GM18502 (cell line): Measurements from ENCODE around the gene SEC31A.

Source experiments
- ATAC-seq: cut with Tn5 transposase; IDR thresholded peaks from one replicate; pipeline ENCODE4 v1.9.1; 2021; ENCODE audit warnings: mild to moderate bottlenecking; ENCODE audit not compliant: unreplicated experiment, poor library complexity

SEC31A gene

DNA sequence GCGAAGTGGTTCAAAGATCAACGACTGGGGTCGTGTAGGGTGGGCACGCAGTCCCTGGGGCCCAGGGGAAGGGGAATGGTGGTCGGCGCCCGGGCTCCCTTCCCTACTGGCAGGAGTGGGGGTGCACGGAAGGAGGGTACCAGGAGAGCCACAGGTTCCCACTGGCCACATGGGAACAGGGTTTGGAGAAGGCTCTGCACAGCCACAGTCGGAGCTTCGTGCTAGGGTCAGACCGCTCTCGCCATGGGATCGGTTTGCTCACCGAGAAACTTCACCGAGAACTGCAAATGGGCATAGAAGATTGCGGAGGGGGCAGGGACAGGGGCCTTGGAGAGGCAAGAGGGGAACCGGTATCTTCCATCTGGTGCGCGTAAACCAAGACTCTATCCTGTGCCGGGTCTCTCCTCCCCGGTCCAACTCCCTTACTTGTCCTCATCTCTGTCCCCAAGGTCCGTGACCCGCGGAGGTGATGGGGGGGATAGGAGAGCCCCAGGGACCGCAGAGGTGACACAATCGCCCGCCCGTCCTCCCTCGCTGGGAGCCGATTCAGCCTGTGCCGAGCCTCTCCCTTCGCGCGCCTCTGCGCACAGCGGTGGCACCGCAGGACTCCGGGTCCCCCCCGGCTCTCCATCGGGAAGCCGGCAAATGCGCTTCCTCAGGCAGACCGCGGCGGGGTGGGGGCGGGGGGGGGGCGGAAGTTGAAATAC lies 93.4 kb downstream of the SEC31A start:
- ATAC-seq, result no peak

DNA sequence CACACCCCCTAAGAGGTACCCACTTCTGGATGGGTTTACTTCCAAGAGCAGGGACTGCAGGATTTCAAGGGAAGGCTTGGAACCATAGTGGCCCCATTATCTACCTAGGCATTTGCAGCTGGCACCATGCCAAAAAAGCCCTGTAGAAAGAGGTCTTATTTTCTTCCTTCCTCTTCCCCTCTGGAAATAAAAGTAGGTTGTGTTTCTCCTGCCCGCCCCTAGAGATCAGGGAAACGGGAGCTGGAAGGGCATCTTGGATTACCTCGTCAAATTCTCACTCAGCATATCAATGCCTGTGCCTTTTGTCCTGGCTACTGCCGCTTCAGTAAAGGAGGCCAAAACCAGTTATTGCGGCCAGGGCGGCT lies 93.9 kb downstream of the SEC31A start:
- ATAC-seq, result no peak

DNA sequence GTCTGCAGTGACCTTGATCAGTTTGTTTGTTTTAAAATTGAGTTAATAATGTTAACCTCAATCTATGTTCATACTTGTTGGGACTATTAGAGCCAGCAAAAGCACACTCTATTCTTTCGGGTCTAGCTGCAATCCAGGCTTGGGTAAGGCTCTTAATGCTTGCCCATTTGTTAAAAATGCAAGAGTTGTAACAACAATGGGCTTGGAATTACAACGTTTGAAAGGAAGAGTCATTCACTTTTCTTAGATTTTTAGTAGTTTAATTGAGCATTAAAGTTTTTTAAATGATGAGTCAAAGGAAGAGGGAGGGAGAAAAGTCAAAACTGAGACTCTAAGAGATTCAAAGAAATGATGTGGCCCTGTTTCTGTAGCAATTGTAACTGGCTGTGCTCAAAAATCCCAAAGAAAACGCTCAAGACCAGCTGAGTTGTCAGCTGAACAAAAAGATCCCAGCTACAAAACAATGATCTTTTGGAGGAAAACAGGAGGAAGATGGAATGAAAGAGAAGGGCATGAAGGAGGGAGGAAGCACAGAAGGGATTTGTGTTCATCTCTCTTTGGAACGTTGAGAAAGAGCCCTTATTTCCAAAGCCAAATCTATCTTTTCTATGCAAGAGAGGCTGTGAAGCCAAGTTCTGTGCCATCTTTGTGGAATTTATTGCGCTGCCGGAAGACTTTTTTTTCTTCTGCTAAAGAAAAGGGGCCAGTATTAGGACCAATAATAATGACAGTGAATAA lies 97.9 kb downstream of the SEC31A start:
- ATAC-seq, result no peak

DNA sequence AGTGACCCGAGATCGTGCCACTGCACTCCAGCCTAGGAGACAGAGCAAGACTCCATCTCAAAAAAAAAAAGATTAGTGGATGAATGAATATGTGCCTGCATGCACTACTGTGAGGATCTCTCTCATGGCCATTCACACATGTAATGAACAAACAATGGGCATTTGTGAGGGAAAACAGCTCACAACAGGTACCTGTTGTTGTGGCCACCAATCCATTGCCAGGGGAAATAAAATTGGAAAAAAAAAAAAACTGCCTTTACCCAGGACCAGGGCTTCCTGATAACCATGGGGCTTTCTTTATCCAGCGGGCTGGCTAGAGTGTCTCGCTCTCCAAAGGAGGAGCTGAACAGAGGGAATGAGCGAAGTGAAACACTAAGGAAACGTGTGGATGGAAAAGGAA lies 99.8 kb downstream of the SEC31A start:
- no peak for ATAC-seq

DNA sequence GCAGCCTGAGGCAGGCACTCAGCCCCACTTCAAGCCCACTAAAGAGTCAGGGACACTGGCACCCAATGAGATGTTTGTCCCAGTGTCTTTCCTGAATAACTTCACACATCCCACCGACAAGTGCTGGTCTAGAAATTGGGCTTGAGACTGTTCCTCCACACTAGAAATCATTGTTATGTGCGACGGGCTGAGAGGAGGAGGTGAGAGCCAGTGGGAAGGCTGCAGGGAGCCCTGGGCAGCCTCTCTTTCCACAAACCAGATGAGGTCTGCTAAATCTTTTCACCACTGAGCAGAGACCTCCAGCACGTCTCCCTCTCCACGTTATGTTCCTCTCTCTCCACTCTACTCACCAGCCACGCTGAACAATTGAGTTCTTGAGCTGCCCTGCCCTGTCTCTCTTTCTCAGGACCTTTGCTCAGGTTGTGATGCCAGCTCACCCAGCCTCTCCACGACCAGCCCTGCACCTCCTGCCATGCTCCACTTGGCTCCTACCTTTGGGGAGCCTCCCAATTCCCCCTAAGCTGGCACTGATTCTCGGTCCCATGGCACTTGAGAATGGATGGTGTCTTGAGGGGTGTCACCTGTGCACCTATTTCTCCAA lies 100.8 kb downstream of the SEC31A start:
- no peak for ATAC-seq

DNA sequence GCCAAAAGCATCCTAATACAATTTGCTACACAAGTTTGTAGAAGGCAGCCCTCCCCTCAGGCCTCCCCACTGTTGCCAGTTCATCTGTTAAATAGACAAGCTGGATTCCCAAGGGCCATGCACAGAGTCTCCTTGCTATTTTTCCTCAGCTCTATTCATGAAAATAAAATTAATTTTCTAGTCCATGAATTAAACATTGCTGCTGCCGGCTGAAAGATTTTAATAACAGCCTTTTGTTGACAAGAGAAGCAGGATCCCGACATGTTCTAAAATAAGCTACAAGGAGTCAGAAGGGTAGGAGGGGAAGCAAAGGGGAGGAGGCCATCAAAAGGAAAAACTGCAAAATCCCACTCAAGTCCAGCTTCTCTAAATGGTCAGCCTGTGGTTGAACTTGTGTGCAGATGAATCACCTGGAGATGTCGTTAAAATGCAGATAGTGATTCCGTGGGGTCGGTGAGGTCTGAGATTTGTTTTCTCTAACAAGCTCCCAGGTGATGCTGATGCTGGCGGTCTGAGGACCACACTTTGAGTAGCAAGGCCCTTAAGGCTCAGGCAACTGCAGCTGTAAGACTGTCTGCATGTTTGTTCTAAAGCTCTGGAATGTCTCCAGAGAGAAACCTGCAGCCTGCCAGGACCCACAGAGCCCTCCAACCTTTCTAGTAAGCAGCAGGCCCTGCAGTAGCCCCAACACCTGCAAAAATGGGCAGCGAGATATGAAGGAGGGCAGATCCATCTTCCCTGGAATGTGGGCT lies 101.8 kb downstream of the SEC31A start:
- ATAC-seq, result no peak

DNA sequence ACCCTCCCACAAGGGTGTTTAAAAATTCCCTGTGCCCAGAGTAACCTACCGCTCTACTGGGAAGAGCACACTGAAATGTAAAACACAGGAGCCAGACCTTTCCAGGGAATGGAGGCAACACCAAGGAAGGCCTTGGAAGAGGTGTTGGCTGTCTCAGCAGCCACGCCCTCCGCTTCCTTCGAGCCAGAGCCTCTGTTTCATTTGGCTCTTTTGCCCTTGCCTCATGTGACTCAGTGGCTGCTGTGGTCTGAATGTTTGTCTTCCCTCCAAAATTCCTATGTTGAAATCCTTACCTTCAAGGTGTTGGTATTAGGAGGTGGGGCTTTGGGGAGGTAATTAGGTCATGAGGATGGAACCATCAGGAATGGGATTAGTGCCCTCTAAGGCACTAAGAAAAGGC lies 103.6 kb downstream of the SEC31A start:
- ATAC-seq, result no peak

DNA sequence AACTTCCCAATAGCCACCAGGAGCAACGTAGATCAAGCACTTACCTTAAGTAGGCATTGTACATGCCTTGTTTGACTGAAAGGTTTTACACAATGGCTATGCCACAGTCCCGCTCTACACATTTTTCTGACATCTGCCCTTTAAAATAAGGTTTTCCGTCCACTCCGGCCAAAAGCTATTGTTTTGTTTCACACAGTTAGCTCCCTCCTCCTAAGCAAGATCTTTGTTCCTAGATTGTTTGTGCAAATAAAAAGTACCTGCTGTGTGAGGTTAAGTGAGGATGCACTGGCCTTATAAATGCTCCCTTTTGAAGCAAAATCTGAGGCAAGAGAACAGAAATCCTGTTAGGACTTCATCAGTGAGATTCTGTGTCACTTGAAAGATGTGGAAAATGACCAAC lies 104.1 kb downstream of the SEC31A start:
- ATAC-seq, result no peak

DNA sequence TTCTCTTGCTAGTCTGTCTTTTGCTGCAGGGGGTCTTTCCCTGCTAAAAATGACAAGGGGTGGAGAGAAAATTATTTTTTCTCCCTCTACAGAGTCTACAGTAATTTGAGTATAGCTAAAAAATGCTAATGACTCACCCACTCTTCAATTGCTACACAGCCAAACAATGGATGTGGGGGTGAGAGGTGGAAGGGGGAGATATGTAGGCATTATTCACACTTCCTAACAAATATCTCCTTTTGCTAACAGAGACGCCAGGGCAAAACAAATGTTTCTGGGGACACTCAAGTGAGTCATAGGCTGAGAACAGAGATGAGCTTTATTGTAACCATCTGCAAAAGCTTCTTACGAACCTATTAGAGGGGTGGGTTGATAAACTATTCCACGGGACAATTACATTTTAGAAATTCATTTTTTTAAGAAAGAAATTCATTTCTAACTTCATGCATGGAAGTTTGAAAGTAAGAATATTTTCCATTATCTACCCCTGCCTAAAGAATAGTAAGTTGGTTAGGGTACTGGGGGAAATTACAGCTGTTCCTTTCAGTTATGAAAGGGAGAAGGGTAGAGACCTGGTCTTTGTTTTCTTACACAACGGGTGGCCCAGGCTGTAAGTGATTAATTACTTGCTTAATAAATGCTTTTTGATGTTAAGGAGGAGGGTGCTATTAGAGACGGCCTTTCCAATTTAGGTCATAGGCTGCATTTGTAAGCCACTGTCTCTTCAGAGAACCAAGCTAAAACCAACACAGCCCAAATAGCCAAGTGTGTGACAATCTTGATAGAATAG lies 105.1 kb downstream of the SEC31A start:
- no peak for ATAC-seq

DNA sequence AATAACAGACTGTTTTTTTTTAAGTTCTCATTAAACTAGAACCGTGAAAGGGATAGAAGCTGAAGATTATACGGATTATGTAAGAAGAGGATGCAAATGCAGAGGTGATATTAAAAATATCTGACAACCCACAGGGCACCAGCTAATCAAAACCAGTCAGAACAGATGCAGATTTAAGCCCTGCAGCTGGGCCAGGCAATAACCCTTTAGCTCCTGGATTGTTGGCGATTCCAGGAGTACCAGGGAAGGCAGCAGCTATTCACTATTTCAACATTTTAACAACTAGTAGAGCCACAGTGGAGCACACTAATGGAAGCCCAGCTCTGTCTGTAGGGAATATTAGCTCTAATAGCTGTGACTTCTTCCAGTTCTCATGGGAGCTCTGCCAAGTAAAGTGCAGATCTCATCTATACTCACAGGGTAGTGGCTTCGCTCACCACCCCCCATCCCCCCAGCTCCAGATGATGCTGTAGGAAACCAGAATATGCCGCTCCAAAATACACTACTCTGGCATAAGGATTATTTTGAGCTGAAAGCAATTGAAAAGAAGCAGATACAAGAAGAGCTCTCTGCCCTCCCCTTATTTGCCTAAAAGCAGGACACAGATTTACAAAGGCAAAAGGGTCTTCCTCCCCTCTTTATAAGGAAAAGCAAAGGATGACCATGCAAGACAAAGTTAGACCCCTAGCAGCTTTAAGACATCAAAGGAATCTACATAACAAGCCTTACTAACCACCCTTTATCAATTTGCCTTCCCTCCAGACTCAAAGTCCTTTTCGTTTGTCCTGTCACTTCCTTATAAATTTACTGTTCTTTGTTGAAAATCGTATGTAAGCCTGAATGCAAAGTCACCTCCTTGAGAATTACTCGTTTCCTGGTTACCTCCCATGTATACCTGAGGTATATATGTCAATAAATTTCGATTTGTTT lies 106.0 kb downstream of the SEC31A start:
- ATAC-seq, result no peak

DNA sequence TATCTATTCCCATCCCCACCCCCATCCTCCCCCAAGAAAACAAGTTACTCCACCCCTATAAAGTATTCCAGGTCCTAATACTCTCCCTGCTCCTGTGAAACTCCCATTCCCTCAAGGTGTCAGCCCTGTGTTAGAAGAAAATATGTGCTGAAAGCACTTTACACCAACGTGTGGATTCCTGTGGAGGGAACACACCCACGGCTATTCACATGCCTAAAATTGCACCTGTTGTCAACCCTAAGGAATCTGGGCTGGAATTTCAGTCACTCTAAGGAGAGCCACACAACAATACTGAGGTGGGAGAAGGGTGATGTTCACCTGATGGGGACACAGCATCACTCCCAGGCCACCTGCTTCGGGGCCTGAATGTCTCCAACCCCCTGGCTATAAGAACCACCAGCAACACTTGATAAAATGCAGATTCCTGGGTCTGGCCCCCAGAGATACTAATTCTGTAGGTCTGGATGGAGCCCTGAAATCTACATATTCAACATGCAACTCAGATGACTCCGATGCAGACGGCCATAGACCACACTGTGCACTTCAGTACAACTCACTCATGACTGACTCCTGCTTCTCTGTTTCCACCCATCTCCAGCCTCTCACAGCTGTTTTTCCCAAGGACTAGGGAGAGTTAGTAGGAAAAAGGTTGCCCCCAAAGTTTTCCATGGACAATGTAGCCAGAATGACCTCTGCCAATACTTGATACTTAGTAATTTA lies 108.2 kb downstream of the SEC31A start:
- ATAC-seq, result no peak

DNA sequence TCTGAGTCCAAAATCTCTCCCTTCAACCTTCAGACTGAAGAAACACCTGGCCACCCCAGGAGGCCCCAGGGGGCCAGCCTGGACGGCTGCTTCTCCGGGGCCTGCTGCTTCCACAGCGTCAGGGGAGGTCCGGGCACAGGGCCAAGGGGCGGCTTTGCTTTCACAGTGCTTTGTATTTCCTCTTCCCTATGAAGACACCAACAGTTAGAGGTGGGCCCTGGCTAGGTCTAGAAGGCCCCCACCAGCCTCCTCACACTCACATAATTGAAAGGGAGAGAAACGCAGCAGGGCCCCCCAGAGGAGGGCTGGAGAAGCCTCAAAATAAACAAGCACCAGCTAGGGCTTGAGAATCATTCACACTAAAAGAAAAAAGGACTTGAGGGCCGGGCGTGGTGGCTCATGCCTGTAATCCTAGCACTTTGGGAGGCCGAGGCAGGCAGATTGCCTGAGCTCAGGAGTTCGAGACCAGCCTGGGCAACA lies 110.2 kb downstream of the SEC31A start:
- ATAC-seq, result peak; percentile 64

DNA sequence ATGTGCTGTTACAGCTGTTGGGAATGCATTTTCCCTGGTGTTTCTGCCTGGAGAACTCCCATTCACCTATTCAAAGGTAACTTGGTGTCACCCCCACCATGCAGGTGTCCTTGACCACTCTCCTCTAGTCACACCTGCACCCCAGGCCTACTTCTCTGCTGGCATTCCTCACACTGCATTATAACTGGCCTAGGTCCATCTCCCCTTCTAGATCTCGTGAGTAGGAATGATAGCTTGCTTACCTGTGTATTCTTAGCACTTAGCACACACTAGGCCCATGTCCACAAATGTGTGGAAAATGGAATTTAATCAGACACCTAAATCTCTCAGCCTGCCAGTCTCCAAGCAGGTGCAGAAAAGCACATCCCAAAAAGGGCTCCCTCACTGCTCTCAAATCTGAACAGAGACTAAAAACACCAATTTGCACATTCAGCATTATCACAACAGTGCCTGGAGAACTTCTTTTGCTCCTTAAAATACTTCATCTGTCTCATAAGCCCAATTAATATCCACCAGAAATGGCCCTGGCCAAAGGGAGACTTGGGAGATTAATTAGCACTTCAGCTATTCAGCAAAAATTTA lies 110.7 kb downstream of the SEC31A start:
- ATAC-seq, result no peak

DNA sequence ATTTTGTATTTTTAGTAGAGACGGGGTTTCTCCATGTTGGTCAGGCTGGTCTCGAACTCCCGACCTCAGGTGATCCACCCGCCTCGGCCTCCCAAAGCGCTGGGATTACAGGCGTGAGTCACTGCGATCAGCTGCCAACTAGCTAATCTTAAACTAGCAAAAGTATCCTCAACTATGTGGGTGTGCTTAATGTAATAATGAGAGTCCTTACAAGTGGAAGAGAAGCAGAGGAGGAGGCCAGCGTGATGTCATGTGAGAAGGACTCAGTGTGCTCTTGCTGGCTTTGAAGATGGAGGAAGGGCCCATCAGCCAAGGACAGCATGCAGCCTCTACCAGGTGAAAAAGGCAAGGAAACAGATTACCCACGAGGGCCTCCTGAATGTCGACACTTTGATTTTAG lies 111.9 kb downstream of the SEC31A start:
- ATAC-seq, result no peak

DNA sequence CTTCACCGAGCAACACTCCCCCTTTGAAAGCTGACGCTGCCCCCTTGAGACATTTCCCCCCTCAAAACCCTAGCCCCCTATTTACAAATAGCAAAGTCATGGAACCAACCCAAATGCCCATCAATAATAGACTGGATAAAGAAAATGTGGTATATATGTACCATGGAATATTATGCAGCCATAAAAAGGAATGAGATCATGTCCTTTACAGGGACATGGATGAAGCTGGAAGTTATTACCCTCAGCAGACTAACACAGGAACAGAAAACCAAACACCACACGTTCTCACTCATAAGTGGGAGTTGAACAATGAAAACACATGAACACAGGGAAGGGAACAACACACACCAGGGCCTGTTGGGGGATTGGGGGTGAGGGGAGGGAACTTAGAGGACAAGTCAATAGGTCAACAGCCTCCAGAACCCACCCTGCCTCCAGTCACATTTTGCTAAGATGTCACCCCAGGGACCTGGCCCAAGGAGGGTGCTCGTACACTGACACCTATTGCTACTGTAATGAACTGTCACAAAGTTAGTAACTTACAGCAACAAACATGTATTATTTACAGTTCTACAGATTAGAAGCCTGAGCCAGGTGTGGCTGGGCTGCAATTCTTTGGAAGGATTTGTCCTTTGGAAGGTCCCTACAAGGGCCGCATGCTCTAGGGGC lies 113.0 kb downstream of the SEC31A start:
- no peak for ATAC-seq

DNA sequence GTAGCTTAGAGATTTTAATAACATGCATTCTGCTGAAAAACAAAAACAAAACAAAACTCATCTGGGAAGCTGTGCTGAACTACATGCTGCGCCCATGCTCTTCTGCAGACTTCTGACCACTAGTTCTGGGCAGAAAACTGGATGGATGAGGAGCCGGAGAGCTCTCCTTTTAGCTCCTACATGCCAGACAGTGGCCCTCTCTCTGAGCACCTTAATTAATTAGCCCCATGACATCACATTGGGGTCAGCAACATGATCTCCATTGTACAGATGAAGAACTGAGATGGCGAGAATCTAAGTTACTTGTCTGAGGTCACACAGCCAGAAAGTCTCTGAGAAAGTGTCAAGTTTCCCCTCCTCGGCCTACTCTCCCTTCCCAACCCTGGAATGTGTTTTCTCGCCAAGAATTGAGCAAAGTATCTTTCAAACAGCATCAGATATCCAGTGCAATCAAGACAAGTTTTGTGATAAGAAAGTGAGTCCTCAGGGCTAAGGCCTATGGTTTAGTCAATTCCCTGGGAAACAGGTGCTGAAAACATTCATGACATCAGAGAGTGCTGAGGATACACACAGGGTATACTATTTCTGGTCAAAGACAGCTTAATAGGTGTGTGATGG lies 113.9 kb downstream of the SEC31A start:
- no peak for ATAC-seq

DNA sequence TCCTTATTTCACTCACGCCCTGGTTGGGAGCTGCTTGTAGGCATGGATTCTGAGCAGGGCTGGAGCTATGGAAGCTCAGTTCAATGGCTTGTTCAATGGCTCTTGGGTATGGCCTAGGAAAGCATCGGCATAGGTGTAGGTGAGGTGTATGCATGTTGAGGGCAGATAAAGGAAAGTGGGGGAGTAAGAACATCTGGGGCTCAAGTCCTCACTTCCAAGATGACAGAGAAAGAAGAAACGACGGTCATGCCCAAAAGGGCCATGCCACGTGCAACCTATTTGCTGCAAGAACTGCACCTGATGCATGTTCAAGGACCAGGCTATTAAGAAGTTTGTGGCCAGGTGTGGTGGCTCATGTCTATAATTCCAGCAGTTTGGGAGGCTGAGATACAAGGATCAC lies 115.7 kb downstream of the SEC31A start:
- no peak for ATAC-seq
